IgD-negative memory B cell (primary cell): ENCODE measurements around the gene PHC1. TPM values are rescaled to one million over a fixed set of nuclear protein-coding genes. Genes with fewer than 3 reads are reported as not detected.
A peak's percentile ranks its signal among the peaks of the same experiment; 100 is the strongest.

Experiments
- H3K27ac Mint-ChIP-seq, 3 donors: one replicate each; pipeline ENCODE4 v1.8.0; 2020 to 2022; ENCODE audit warnings: mild to moderate bottlenecking in 3 of 3, mixed read lengths in 3 of 3, moderate library complexity in 1 of 3
- H3K27me3 Mint-ChIP-seq: one replicate; pipeline ENCODE4 v1.8.0; 2021; ENCODE audit warnings: mixed read lengths
- H3K36me3 Mint-ChIP-seq: one replicate; pipeline ENCODE4 v1.8.0; 2020; ENCODE audit warnings: mild to moderate bottlenecking, mixed read lengths
- H3K4me1 Mint-ChIP-seq, 3 donors: one replicate each; pipeline ENCODE4 v1.8.0; 2020 to 2022; ENCODE audit warnings: mixed read lengths in 3 of 3, mild to moderate bottlenecking in 1 of 3
- H3K4me3 Mint-ChIP-seq, 4 donors: one replicate each; pipeline ENCODE4 v1.8.0; 2020 to 2022; ENCODE audit warnings: mild to moderate bottlenecking in 4 of 4, mixed read lengths in 4 of 4, moderate library complexity in 3 of 4
- H3K9me3 Mint-ChIP-seq, 3 donors: one replicate each; pipeline ENCODE4 v1.8.0; 2020 to 2021; ENCODE audit warnings: mixed read lengths in 3 of 3, mild to moderate bottlenecking in 1 of 3
- polyA plus RNA-seq: library from polyadenylated mRNA; unstranded; fragments of 300-500 nt; fragmentation: Illumina TruSeq; gene quantifications from one replicate; pipeline ENCODE4 v1.2.3, GENCODE V29; 2021

The PHC1 gene
- polyA plus RNA-seq, 1 donor from 2014 or later: 18.7 TPM

DNA sequence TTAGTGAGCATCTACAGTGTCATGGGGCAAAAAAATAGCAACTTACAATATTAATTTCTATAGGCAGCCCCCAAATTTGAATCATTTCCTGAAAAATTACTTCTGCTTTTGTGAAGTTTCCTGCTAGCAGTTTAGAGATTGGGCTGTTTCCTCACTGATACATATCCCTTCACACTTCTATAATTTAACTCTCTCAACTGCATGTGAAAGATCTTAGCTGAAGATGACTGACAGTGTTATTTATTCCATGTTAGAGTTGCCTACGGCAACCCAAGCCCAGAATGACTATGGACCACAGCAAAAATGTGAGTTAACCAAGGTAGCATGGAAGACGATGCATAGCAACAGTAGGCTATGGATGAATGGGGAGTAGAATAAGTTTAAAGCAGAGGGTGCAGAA lies 75.1 kb downstream of the PHC1 start, which contains the start of gene KLRG1:
TSS of gene KLRG1 (plus strand) at position 134 of the 400 bp plus-strand sequence. CDS start at position 224, 90 bp downstream.
- Mint-ChIP-seq H3K27me3 (no peaks in the 10 kb centered on the region), H3K4me1 (peaks cover 9 to 21% (median 14%) of the 10 kb centered on the region in 3 donors), H3K36me3 (no peaks in the 10 kb centered on the region), H3K9me3 (no peaks in the 10 kb centered on the region), H3K27ac (peak within 1 kb of the TSS in 2 of 3 donors; percentile 9 to 42), H3K4me3 (peak within 1 kb of the TSS in 3 of 4 donors; percentile 32 to 76 (median 47))

Other genes starting within 250 kb of the PHC1 start
- gene RIMKLB, start 216.5 kb upstream of the PHC1 start, polyA plus RNA-seq: 10.9 TPM
- not detected for gene A2ML1, start 91.9 kb upstream of the PHC1 start, polyA plus RNA-seq
- 186 TPM for gene M6PR, start 35.1 kb downstream of the PHC1 start, polyA plus RNA-seq
- gene KLRG1, start 75.0 kb downstream of the PHC1 start, polyA plus RNA-seq: 16.8 TPM
- gene A2M, start 201.4 kb downstream of the PHC1 start, polyA plus RNA-seq: not detected